Thymus (tissue), 11 donors: ENCODE measurements around the gene RAPGEF4. TPM values are rescaled to one million over a fixed set of nuclear protein-coding genes. Genes with fewer than 3 reads are reported as not detected.

Source experiments
- DNase-seq, 9 donors: peaks; one replicate each; pipeline ENCODE4 v3.0.0-alpha.2; 2013; ENCODE audit warnings: low spot score in 9 of 9, low read depth in 6 of 9, missing footprints in 1 of 9
- H3K27ac ChIP-seq, 2 donors: one replicate each; pipeline ENCODE4 v1.5.1; 2013; ENCODE audit warnings: control low read depth in 1 of 2, low read depth in 1 of 2, low read length in 1 of 2, mild to moderate bottlenecking in 1 of 2, moderate library complexity in 1 of 2
- H3K27me3 ChIP-seq, 2 donors: one replicate each; pipeline ENCODE4 v1.5.1; 2013; ENCODE audit warnings: low read length in 1 of 2; ENCODE audit not compliant: control insufficient read depth in 2 of 2, insufficient read depth in 1 of 2
- H3K36me3 ChIP-seq, 2 donors: one replicate each; pipeline ENCODE4 v1.5.1; 2013; ENCODE audit warnings: low read length in 1 of 2, mild to moderate bottlenecking in 1 of 2, moderate library complexity in 1 of 2; ENCODE audit not compliant: control insufficient read depth in 2 of 2, insufficient read depth in 2 of 2
- H3K4me1 ChIP-seq, 2 donors: one replicate each; pipeline ENCODE4 v1.5.1; 2013; ENCODE audit warnings: low read length in 2 of 2; ENCODE audit not compliant: control insufficient read depth in 2 of 2, insufficient read depth in 2 of 2
- H3K4me3 ChIP-seq, 2 donors: one replicate each; pipeline ENCODE4 v1.5.1; 2013; ENCODE audit warnings: low read length in 2 of 2, control low read depth in 1 of 2, mild to moderate bottlenecking in 1 of 2
- H3K9me3 ChIP-seq, 2 donors: one replicate each; pipeline ENCODE4 v1.5.1; 2013; ENCODE audit warnings: low read length in 1 of 2, mild to moderate bottlenecking in 1 of 2; ENCODE audit not compliant: control insufficient read depth in 2 of 2, insufficient read depth in 1 of 2
- WGBS: extraction: QIAGEN DNeasy Blood & Tissue Kit; methylation state at CpG from one replicate; pipeline ENCODE4 v1.1.7; 2013; 5-methylcytosine and 5-hydroxymethylcytosine counted together
- polyA plus RNA-seq: library from polyadenylated mRNA; stranded (reverse); fragments of 200-250 nt; gene quantifications from one replicate; pipeline ENCODE4 v1.2.3, GENCODE V29; 2013
- total RNA-seq: library from RNA; stranded (reverse); fragments of 120-200 nt; gene quantifications from one replicate; pipeline ENCODE4 v1.2.4, GENCODE V29; 2013
- donor health status: healthy.

RAPGEF4 gene
- total and polyA plus RNA-seq, 2 donors: 2.0 to 3.6 TPM

DNA sequence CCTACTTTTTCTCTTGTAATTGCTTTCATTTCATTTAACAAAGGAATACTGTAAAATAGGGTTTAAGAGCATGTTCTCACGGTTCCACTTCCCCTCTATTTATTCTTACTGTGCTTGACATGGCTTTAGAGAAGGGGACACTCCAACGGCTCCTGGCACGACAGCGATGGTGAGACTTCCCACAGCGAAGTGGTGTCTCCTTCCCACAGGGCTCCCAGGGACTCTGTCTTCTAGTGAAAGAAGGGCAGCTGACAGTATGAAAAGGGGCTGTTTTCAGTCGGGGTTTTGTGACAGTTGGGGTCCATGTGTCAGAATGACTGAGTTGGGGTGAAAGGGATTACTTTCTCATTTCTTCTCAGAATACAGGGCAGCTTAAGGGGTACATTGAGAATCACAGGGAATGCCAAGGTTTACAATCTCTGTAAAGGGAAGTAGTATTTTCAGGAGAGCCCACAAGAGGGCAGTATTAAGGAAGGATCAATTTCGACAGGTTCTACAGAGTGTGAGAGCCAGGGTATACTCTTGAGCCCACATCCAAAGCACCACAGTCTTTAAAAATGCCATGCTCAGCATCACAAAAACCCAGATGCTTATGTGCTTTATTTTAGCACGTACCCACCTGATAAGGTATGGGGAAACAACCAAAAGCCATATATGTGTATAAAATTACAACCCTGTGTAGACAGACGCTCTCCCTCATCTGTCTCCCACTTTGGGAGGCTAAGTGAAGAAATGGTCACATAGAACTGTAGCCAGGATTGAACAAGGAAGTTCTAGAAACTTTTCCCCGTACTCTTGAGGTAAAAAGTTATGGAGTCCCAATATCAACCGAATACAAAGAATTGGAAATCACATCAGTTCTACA is 31.3 kb upstream of the RAPGEF4 start:
- no peak overlapping the region for H3K27ac ChIP-seq
- H3K27me3 ChIP-seq: no peaks in the 10 kb centered on the region
- H3K4me3 ChIP-seq: no peak overlapping the region
- no peaks in the 10 kb centered on the region for H3K4me1 ChIP-seq
- WGBS: 70% methylated on average over 11 of the region's 11 CpGs
- no peaks in the 10 kb centered on the region for H3K9me3 ChIP-seq
- no peaks in the 10 kb centered on the region for H3K36me3 ChIP-seq
- DNase-seq: peak in 4 of 9 donors; percentile 11 to 57 (median 28)

DNA sequence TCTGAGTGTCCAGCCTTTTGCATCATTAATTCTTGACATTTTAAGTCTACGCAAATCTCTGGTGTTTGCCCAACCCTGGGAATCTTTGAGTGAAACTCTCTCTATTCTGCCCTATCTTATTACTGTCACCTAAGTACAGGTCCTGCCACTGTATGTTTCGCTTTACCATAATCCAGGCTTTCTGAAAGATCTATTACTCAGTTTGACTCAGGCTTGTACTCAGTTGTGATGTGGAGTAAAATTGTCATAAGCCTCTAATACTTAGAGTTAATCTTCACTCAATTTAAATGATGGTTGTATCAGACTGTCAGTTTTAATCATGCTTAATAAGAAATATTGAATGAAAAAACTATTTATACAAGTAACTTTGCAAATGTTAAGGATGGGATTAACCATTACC is 30.3 kb upstream of the RAPGEF4 start:
- H3K36me3 ChIP-seq: no peaks in the 10 kb centered on the region
- H3K4me3 ChIP-seq: no peak overlapping the region
- WGBS: 99% methylated on average over 2 of the region's 2 CpGs
- H3K9me3 ChIP-seq: no peaks in the 10 kb centered on the region
- no peaks in the 10 kb centered on the region for H3K27me3 ChIP-seq
- H3K27ac ChIP-seq: no peak overlapping the region
- DNase-seq: no peak
- no peaks in the 10 kb centered on the region for H3K4me1 ChIP-seq

DNA sequence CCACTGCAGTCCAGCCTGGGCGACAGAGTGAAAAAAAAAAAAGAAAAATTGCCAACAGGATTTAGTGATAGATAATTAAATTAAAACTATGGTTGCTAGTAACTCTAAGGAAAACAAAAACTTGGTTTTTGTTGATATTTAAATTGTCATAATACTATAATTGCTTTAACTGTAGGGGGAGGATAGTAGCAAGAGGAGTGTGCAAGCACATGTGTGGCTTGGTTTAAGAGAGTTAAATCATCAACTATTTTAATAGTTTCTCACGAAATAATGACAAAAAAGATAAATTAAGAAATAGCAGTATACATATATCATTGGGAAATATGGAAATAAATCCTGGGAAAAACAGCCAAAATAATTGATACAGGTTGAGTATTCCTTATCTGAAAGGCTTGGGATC is 27.4 kb upstream of the RAPGEF4 start:
- no peak overlapping the region for H3K27ac ChIP-seq
- no peaks in the 10 kb centered on the region for H3K36me3 ChIP-seq
- H3K4me3 ChIP-seq: no peak overlapping the region
- 97% methylated on average over 2 of the region's 2 CpGs for WGBS
- DNase-seq: no peak
- H3K27me3 ChIP-seq: no peaks in the 10 kb centered on the region
- peaks cover 0 to 6% of the 10 kb centered on the region in 2 donors for H3K9me3 ChIP-seq
- no peaks in the 10 kb centered on the region for H3K4me1 ChIP-seq

DNA sequence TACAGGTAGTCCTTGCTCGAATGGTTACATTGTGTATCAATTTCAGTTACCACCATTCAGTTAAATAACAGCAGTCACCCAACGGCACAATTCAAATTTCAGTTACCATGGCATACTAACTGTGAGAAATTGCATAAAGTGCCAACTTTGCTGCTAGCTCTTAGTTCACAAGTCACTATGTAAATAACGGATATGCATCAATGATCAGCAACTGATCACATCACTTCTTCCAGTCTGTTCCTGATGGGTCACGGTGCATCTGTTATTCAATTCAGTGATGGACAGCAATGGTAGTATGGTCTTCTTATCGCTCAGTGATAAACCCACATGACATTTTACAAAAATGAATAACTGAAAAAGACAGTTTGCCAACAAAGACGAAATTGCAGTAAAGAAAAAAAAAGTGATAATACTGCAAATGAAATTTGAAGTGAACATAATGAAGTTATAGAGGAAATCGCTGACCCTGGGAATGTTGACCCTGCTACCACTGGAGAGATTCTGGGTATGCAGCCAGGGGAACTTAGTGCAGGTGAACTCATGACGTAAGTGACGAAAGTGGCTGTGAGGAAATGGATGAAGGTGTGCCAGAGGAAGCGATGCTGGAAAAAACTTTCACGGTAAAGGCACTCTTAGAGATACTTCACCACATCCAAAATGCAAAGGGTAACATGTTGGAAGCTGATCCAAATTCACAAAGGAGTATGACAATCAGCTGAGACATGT is 25.9 kb upstream of the RAPGEF4 start:
- DNase-seq: no peak
- H3K27ac ChIP-seq: no peak overlapping the region
- H3K4me3 ChIP-seq: no peak overlapping the region
- H3K9me3 ChIP-seq: peaks cover 0 to 6% of the 10 kb centered on the region in 2 donors
- 86% methylated on average over 11 of the region's 11 CpGs for WGBS
- H3K4me1 ChIP-seq: no peaks in the 10 kb centered on the region
- no peaks in the 10 kb centered on the region for H3K27me3 ChIP-seq
- H3K36me3 ChIP-seq: no peaks in the 10 kb centered on the region

DNA sequence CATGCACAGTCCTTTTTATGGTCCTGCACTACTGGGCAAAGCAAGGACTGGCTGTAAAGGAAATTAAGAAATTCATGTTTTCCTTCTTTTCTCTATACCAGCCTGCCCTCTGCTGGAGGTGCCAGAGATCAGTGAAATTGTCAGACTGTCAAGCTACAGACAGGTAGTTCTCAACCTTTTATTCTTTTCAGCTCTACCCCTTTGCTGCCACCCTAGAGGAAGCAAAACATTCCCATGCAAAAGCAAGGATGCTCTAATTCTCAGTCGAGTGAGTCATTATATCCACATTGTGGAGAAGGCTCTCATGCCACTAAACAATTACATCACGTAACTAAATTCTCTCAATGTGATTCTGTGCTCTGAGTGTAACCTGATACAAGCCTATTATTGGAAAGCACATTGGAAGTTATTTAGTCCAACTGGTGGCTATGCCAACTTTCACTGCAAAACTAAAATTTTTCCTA is 25.0 kb upstream of the RAPGEF4 start:
- Histone ChIP-seq H3K4me3 (no peak overlapping the region), H3K4me1 (no peaks in the 10 kb centered on the region), H3K36me3 (no peaks in the 10 kb centered on the region), H3K9me3 (peaks cover 0 to 6% of the 10 kb centered on the region in 2 donors), H3K27ac (no peak overlapping the region), H3K27me3 (no peaks in the 10 kb centered on the region)
- WGBS: 62% methylated on average over 2 of the region's 2 CpGs
- DNase-seq: peak in 3 of 9 donors; percentile 16 to 62 (median 41)

DNA sequence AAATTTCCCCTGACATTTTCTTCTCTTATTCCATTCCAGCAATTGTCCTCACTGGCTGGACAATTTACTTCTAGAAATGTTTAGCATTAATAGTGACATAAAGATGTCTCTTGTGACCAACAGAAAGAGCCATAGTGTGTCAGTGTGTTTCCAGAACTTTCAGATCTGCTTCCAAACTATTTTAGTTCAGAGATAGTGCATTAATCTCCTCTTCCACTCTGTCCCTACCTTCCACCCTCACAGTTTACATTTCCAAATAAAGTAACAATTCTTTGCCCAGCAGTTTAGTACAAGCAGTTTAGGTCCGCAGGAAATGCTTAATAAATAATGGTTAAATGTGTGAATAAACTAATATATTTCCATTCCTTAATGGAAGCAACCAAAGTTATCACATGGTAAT is 24.5 kb upstream of the RAPGEF4 start:
- 95% methylated on average over 1 of the region's 1 CpG for WGBS
- no peak for DNase-seq
- peaks cover 0 to 6% of the 10 kb centered on the region in 2 donors for H3K9me3 ChIP-seq
- H3K4me3 ChIP-seq: no peak overlapping the region
- H3K36me3 ChIP-seq: no peaks in the 10 kb centered on the region
- no peaks in the 10 kb centered on the region for H3K4me1 ChIP-seq
- no peak overlapping the region for H3K27ac ChIP-seq
- no peaks in the 10 kb centered on the region for H3K27me3 ChIP-seq

DNA sequence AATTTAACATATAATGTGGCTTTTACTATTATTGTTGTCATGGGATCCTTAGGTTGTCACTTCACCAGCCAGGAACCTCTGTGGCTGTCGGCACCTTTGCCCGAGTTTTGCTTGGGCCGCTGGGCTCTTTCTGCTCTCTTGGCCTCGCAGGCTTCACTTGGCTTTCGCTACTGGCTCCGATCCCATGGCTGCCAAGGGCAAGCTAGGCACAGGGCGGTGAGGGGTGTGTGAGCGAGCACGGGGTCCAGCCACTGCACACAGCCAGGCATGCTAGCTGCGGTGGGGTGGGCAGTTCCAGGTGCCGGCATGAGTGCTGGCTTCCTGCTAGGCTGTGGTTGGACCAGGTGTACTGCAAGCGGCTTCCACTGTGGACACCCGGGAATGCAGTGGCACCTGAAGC is 23.4 kb upstream of the RAPGEF4 start:
- H3K4me1 ChIP-seq: no peaks in the 10 kb centered on the region
- DNase-seq: no peak
- no peaks in the 10 kb centered on the region for H3K27me3 ChIP-seq
- 88% methylated on average over 13 of the region's 13 CpGs for WGBS
- H3K4me3 ChIP-seq: no peak overlapping the region
- H3K9me3 ChIP-seq: peaks cover 0 to 6% of the 10 kb centered on the region in 2 donors
- H3K27ac ChIP-seq: no peak overlapping the region
- H3K36me3 ChIP-seq: no peaks in the 10 kb centered on the region

DNA sequence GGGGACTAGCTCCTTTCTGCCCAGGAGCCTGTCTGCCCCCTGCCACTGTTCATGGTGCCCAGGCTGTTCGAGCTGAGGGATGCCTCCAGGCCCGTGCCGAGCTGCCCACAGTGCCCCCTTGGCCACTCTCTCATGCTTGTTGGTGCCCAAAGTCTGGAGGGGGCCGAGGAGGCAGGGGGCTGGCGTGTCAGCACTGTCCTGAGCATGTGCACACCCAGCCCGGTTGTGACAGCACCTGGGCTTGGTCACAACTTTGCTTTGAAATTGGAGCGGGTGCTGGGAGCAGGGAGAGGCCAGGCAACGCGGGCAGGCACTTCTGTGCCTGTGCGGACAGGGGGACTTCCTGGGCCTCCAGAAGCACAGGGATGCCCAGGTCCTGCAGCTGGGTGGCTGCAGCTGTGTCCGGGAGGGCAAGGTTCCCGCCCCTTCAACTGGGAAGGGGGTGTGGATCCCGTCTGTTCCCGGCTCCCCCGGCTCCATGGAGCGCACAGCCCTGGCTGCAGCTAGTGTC is 22.2 kb upstream of the RAPGEF4 start:
- H3K4me1 ChIP-seq: no peaks in the 10 kb centered on the region
- H3K27ac ChIP-seq: no peak overlapping the region
- 97% methylated on average over 16 of the region's 16 CpGs for WGBS
- peaks cover 0 to 6% of the 10 kb centered on the region in 2 donors for H3K9me3 ChIP-seq
- H3K36me3 ChIP-seq: no peaks in the 10 kb centered on the region
- H3K4me3 ChIP-seq: no peak overlapping the region
- no peak for DNase-seq
- no peaks in the 10 kb centered on the region for H3K27me3 ChIP-seq

DNA sequence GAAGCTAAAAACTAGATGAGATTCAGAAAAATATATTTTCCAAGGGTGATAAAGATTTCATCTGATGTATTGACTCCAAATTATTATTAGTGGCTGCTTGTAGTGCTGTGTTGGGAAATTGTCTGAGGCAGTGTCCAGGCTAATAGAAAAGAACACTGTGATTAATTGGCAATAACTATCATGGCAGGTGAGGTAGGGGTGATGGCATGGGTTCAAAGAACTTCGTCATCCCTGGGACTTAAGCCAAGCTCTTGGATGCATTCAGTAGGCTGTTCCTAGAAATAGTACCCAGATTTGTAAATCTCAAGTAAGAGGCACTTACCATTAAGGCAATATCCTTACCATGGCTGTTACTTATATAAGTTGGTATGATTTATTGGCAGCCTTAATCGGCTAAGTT is 13.2 kb upstream of the RAPGEF4 start:
- WGBS: 87% methylated on average over 2 of the region's 2 CpGs
- Histone ChIP-seq H3K4me3 (no peak overlapping the region), H3K36me3 (no peaks in the 10 kb centered on the region), H3K27me3 (no peaks in the 10 kb centered on the region), H3K4me1 (no peaks in the 10 kb centered on the region), H3K27ac (no peak overlapping the region), H3K9me3 (peaks cover 0 to 6% of the 10 kb centered on the region in 2 donors)
- DNase-seq: no peak
